ENCODE data around the gene LOXL3.

DNA sequence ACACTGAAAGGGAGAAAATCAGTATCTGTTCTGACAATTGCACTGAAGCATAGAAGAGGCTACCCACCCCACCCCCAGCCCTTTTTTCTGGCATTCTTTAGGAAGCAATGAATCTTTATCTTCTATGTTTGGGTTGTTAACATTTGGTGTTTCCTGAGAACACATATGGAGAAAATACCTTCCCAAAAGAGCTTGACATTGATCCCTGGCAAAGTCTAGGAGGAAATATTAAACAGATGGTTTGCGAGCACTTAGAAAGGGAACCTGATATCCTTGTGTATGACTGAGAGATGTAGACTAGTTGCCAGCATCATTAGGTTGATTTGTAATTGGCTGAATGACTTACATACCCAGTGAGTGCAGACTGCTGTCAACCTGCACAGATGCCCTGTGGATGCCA is 43.7 kb upstream of the LOXL3 start:
- TF ChIP-seq, protein P1, sequence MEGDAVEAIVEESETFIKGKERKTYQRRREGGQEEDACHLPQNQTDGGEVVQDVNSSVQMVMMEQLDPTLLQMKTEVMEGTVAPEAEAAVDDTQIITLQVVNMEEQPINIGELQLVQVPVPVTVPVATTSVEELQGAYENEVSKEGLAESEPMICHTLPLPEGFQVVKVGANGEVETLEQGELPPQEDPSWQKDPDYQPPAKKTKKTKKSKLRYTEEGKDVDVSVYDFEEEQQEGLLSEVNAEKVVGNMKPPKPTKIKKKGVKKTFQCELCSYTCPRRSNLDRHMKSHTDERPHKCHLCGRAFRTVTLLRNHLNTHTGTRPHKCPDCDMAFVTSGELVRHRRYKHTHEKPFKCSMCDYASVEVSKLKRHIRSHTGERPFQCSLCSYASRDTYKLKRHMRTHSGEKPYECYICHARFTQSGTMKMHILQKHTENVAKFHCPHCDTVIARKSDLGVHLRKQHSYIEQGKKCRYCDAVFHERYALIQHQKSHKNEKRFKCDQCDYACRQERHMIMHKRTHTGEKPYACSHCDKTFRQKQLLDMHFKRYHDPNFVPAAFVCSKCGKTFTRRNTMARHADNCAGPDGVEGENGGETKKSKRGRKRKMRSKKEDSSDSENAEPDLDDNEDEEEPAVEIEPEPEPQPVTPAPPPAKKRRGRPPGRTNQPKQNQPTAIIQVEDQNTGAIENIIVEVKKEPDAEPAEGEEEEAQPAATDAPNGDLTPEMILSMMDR (IDR thresholded peaks at IDR 0.05), result no peak
- no peak for TF ChIP-seq EZH2 (IDR thresholded peaks at IDR 0.05)
